RWPE2 (cell line): Measurements from ENCODE around the gene HSD17B11.
A peak's percentile ranks its signal among the peaks of the same experiment; 100 is the strongest.
"Not testable (repeated sequence)": the region's sequence is repeated elsewhere in the genome, so short reads cannot be mapped to it uniquely, and the experiment has no call there.

Experiments used
- ATAC-seq: fragments of 200-7000 bp; cut with Tn5 transposase; 3 replicates; pipeline ENCODE4 v1.9.1; 2021; ENCODE audit warnings: low read depth
- DNase-seq: peaks from one replicate; pipeline ENCODE4 v3.0.0-alpha.2; 2020; ENCODE audit warnings: low spot score
- H3K27ac ChIP-seq: fragments of 450-650 bp; 2 replicates; pipeline ENCODE4 v1.5.1; 2017; ENCODE audit warnings: mild to moderate bottlenecking; ENCODE audit not compliant: poor library complexity, severe bottlenecking
- H3K27me3 ChIP-seq: fragments of 250-450 bp; sonication (Bioruptor Pico); 2 replicates; pipeline ENCODE4 v1.5.1; 2021; ENCODE audit warnings: mild to moderate bottlenecking, moderate library complexity; ENCODE audit not compliant: insufficient read depth, poor library complexity, severe bottlenecking
- H3K36me3 ChIP-seq: fragments of 250-450 bp; sonication (Bioruptor Pico); 2 replicates; pipeline ENCODE4 v1.5.1; 2020; ENCODE audit warnings: low read depth, mild to moderate bottlenecking, moderate library complexity
- H3K4me1 ChIP-seq: fragments of 250-450 bp; sonication (Bioruptor Pico); 2 replicates; pipeline ENCODE4 v1.5.1; 2021; ENCODE audit warnings: mild to moderate bottlenecking, moderate library complexity; ENCODE audit not compliant: insufficient read depth, poor library complexity, severe bottlenecking
- H3K4me3 ChIP-seq: fragments of 250-450 bp; sonication (Bioruptor Pico); 2 replicates; pipeline ENCODE4 v1.5.1; 2021; ENCODE audit warnings: mild to moderate bottlenecking, moderate library complexity; ENCODE audit not compliant: severe bottlenecking
- H3K9me3 ChIP-seq: fragments of 250-450 bp; sonication (Bioruptor Pico); 2 replicates; pipeline ENCODE4 v1.5.1; 2021; ENCODE audit warnings: mild to moderate bottlenecking, moderate library complexity; ENCODE audit not compliant: severe bottlenecking
- CTCF ChIP-seq: fragments of 450-650 bp; IDR thresholded peaks from one replicate; pipeline ENCODE4 v1.5.1; 2017; ENCODE audit warnings: mild to moderate bottlenecking, moderate library complexity; ENCODE audit not compliant: poor library complexity, severe bottlenecking

The HSD17B11 gene

GRCh38 chr4:87305562-87305961 is 85.4 kb downstream of the HSD17B11 start:
- Histone ChIP-seq H3K4me1 (peaks cover 4% of the 10 kb centered on the region), H3K27ac (no peak overlapping the region), H3K27me3 (no peaks in the 10 kb centered on the region), H3K4me3 (no peak overlapping the region), H3K36me3 (no peaks in the 10 kb centered on the region), H3K9me3 (no peaks in the 10 kb centered on the region)
- no peak for DNase-seq
- TF ChIP-seq CTCF: no peak
- no peak for ATAC-seq

DNA sequence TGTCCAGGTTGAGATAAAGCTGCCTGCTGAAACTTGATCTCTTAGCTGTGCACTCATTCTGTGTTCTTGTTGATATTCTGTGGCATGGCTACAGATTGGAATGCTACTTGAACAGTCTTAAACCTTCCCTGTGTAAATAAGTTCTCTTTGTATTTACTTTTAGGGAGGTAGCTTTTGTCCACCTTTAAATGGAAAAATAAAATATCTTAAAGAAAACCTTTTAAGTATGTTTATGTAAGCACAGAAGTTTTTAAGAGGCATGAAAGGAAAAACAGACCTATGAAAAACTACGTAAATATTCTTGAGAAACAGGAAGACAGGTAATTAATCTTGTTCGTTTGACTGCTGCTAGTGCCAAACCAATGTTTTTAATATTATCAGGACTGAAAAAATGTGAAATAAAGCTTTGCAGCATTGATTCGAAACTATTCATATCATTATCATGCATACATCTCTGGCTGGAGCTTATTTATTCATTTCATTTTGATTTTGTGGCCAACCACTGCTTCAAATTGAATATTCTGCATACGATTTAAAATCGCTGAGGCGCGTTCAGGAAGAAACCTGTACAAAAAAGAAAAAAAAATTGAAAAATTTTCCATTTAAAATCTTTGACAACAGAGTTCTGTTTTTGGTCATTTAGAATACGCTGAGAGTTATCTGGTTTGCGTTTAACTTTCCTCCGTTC is 86.1 kb downstream of the HSD17B11 start:
- H3K4me1 ChIP-seq: peaks cover 4% of the 10 kb centered on the region
- no peaks in the 10 kb centered on the region for H3K9me3 ChIP-seq
- H3K4me3 ChIP-seq: no peak overlapping the region
- DNase-seq: no peak
- no peak for TF ChIP-seq CTCF
- peak; percentile 92 for ATAC-seq
- H3K27me3 ChIP-seq: no peaks in the 10 kb centered on the region
- H3K27ac ChIP-seq: no peak overlapping the region
- H3K36me3 ChIP-seq: no peaks in the 10 kb centered on the region

DNA sequence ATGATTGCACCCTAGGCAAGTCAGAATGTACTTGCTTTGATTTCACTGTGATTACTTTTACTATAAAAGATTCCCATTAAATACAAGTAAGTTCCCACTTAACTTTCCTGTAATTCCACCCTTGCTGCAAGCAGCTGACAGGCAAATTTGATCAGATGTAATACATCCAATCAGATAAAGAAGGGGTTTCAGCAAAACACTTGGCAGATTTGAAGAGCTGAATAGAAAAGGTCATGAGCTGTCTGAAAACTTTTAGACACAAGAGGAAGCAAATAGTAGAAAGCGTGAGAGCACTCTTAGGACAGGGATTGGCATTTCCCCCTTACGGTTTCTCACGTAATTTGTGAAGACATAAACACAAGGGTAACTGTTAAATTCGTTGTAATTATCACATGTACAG is 91.1 kb downstream of the HSD17B11 start:
- Histone ChIP-seq H3K4me1 (peaks cover 2% of the 10 kb centered on the region), H3K36me3 (no peaks in the 10 kb centered on the region), H3K4me3 (no peak overlapping the region), H3K27ac (no peak overlapping the region), H3K9me3 (no peaks in the 10 kb centered on the region), H3K27me3 (no peaks in the 10 kb centered on the region)
- TF ChIP-seq CTCF: no peak
- DNase-seq: no peak
- ATAC-seq: no peak

GRCh38 chr4:87298362-87298761 is 92.6 kb downstream of the HSD17B11 start:
- no peak for ATAC-seq
- Histone ChIP-seq H3K4me1 (no peaks in the 10 kb centered on the region), H3K27me3 (no peaks in the 10 kb centered on the region), H3K4me3 (no peak overlapping the region), H3K36me3 (no peaks in the 10 kb centered on the region), H3K9me3 (no peaks in the 10 kb centered on the region), H3K27ac (no peak overlapping the region)
- TF ChIP-seq CTCF: no peak
- no peak for DNase-seq

GRCh38 chr4:87294911-87295310 is 96.1 kb downstream of the HSD17B11 start:
- not testable (repeated sequence) for H3K4me1 ChIP-seq, H3K4me3 ChIP-seq, ATAC-seq, H3K27ac ChIP-seq, H3K36me3 ChIP-seq, DNase-seq, H3K27me3 ChIP-seq, H3K9me3 ChIP-seq

GRCh38 chr4:87293889-87294288 is 97.1 kb downstream of the HSD17B11 start:
- H3K27ac ChIP-seq, H3K36me3 ChIP-seq, H3K4me3 ChIP-seq, ATAC-seq, H3K27me3 ChIP-seq, H3K9me3 ChIP-seq, H3K4me1 ChIP-seq, DNase-seq: not testable (repeated sequence)
